NCI-H2029 (cell line): ENCODE results near the gene NT5DC1.
A peak's percentile ranks its signal among the peaks of the same experiment; 100 is the strongest.

ENCODE experiments used
- DNase-seq: peaks from one replicate; lab custom pipeline; 2025; lab: John Stamatoyannopoulos, UW

NT5DC1 gene

GRCh38 chr6:116196841-116197240 lies 96.2 kb downstream of the NT5DC1 start:
- no peak for DNase-seq

DNA sequence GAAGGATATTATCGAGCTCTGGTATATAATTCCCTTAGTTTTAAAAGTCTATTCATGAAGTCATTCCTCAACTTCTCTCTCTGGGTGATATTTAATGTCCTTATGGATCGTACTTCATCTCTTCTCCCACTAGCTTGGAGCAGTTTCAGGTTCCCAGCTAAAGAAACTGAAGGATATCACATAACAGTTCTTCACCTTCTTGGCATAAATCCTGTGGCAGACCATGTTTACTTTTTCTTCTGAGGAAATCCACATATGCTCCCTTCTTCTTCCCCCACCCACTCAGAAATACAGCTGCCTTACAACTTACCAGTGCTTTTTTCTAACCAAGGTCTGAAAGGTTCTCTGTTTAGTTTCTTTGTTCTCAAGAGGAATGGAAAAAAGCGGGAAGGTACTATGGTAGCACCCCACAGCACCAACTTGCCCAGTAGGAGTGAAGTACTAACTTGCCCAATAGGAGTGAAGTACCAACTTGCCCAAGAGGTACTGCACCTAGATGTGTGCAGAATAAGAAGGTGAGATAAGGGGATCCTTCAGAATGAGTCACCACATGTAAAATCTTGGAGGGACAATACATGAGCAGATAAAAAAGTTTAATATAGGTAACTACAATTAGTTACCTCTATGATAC lies 100.1 kb downstream of the NT5DC1 start:
- DNase-seq, result no peak

GRCh38 chr6:116201538-116201937 lies 100.9 kb downstream of the NT5DC1 start:
- no peak for DNase-seq

DNA sequence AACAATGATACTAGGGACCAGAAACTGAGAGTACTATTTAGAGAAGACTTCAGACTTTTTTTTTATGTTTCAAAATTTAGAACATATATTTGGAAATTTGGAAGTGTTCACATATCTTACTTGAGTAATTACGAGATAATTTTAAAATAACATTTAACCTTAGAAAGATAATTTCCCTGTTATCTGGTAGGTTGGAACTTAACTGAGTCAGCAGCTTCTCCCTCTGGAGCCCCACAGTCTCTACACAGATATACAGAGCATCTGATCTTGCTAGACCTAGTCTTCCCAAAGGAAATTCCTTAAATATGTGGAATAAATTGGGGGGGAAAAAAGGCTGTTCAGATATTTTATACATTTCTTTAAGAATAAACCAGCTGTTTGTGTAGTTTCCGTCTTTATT lies 104.6 kb downstream of the NT5DC1 start:
- DNase-seq, result no peak

DNA sequence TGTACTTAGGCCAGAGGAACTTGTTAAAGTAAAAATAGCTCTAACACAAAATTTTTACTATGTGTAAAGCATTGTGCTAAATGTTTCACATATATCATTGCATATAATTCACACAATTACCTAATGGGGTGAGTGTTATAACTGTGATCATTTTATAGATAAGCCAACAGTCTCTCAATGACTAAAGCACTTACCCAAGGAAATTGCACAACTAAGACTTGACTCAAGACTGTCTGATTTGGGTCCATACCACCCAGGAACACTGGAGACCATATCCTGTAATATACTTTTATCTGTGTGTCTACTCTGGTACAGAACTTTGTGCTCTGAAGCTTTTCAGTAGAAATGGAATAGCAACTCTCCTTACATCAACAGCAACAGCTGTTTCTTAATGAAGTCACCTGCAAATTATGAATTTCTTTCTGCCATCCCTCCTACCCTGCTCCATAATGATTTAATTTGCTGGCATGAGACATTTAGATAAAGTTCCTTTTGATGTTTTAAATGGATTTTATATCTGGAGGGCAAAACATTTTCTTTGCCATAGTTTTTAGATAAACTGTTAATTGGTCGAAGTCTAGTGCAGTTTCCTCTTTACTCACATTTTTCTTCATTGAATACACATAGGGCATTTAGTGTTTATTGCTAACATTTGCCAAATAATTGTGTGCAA lies 105.7 kb downstream of the NT5DC1 start:
- DNase-seq, result no peak

- no peak for DNase-seq
Measured at GRCh38 chr6:116208056-116208785, 107.6 kb downstream of the NT5DC1 start.

DNA sequence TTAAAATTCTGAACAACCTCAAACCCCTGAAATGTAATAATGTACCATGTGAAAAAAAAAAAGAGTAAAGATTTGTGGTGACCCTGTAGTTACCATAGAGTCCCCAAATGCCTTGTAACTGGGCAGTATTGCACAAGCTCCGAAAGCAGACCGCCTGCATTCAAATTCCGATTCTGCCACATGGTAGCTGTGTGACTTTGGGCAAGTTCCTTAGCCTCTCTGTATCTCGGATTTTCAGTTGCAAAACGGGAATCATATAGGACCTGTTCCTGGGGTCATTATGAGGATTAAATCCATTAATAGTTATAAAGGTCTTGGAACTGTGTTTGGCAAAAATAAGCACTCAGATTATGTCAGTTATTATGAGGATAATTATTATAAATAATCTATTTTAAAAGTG lies 109.7 kb downstream of the NT5DC1 start:
- no peak for DNase-seq

DNA sequence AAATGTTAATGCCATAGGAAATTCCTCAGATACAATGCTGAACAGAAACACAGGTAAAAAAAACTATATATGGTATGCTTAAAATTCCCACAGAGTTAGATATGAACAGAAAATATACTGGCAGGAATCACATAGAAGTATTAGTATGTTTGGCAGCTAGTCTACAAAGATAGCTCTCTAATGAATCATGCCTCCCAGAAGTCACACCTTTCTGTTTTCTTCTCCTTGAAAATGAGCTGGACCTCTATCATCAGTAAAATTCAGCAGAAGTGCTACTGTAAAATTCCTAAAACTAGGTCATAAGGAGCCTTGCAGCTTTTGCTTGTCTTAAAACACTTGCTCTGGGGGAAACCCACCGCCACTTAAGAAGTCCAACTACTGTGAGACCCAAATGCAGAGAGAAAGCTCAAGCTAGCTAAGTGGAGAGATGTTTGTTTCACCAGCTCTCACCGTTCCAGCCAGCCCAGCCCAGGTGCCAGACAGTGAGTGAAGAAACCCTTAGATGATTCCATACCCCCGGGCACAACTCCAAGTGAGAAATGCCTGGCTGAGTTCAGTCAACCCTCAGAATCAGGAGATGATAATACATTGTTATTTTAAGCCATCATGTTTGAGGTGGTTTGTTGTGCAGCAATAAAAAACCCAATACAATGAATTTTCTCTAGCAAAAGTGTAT lies 110.2 kb downstream of the NT5DC1 start:
- peak; percentile 97 for DNase-seq

DNA sequence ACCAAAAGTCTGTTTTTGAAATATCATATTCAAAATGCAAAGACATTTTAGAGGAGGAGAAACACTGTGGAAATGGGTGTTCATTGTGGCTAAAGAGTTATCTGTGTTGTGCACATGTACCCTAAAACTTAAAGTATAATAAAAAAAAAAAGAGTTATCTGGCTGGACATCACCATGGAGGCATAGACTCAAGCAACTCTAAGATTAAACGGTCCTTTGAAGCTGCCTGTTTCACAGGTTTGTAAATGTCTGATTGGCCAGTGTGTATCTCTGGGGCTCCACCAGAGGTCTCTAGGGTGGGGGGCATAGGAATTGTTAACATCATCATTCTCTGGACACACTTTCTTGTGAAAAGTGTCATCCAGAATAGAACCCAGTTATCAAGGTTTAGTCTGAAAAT lies 114.0 kb downstream of the NT5DC1 start:
- DNase-seq, result no peak

DNA sequence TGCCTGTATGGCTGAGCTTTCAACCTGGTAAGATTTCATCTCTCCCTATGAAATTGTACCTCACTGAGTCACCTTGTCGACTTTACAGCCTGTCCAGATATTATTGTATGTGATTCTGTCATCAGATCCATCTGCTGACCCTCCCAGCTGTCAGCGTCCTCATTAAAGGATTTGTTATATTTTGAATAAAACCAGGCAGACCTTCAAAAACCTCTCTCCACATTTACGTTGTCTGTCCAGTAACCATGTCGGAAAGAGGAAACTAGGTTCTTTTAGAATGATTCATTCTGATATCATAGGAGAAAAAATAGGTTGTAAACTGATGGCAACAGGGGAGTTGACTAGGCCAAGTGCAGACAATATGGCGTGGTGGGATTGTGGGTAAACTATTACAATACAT lies 114.8 kb downstream of the NT5DC1 start:
- no peak for DNase-seq

- peak; percentile 72 for DNase-seq
Measured at GRCh38 chr6:116217069-116217468, 116.4 kb downstream of the NT5DC1 start.

GRCh38 chr6:116218172-116218633 lies 117.5 kb downstream of the NT5DC1 start:
- peak; percentile 76 for DNase-seq

DNA sequence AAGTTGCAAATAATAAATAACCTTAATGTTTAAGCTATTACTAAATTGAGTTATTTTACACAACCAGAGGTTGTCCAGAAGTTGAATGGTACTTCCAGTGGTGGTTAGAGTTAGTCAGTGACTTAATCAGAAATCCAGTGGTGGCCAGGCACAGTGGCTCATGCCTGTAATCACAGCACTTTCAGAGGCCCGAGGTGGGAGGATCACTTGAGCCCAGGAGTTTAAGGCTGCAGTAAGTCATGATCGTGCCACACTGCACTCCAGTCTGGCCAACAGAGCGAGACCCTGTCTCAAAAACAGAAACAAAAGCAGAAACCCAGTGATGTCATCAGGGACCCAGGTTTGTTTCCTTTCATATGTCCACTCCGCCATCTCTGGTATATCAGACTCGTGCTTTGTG lies 118.2 kb downstream of the NT5DC1 start:
- DNase-seq, result no peak

DNA sequence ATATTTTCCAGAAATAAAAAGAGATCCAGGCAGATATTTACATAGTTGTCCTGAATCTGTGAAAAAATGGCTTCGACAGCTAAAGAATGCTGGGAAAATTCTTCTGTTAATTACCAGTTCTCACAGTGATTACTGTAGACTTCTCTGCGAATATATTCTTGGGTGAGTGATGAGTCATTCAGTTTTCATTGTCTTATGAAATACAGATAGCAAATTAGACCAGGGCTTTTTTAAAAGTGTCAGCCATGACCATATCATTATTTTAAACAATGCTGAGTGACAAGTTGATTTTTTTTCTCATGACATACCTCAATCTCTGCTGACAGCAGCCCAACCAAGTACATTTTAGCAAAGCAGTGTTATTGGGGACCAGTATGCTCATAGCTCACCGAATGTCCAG lies 120.4 kb downstream of the NT5DC1 start:
- DNase-seq, result no peak

- DNase-seq, result no peak
Measured at GRCh38 chr6:116221911-116222310, 121.3 kb downstream of the NT5DC1 start.

DNA sequence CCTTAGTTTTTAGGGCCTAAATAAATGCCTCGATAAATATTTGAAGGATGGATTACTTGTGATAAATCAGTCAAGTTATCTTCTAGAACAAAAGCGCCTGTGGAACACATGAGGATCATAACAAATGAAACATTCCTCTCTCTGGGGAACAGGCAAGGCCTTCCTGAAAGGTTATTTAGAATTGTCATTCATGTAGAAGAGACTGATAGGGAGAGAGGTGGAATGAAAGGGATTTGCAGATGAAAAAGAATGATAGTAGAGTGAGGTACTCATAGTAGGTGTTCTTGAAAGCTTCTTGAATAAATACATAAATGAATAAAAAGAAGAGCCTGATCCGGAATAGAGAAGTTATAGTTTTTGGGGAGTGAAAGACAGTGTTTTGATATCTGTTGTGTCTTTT lies 122.7 kb downstream of the NT5DC1 start:
- DNase-seq, result no peak

- peak; percentile 75 for DNase-seq
Measured at GRCh38 chr6:116229287-116229913, 128.7 kb downstream of the NT5DC1 start.

GRCh38 chr6:116234689-116235088 lies 134.0 kb downstream of the NT5DC1 start:
- no peak for DNase-seq

GRCh38 chr6:116238083-116238482 lies 137.4 kb downstream of the NT5DC1 start:
- no peak for DNase-seq

DNA sequence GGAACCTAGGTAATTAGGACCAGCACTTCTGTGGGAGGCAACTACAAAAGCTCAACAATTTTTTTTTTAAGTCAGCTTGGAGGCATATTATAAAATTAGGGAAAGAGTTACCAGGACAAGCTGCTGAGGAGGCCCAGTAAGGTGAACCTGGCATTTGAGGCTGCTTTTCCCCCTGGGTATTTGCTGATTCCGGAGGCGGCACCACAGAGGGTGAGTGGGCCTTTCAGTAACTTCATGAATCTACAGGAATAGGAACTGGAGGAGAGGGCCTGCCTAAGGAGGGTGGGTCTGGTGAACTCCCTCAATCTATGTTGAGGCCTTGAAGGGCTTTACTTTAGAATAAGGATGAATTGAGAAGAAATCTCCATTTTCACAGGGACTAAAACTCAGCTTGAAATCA lies 138.6 kb downstream of the NT5DC1 start:
- no peak for DNase-seq

GRCh38 chr6:116239856-116240255 lies 139.2 kb downstream of the NT5DC1 start:
- DNase-seq, result no peak

DNA sequence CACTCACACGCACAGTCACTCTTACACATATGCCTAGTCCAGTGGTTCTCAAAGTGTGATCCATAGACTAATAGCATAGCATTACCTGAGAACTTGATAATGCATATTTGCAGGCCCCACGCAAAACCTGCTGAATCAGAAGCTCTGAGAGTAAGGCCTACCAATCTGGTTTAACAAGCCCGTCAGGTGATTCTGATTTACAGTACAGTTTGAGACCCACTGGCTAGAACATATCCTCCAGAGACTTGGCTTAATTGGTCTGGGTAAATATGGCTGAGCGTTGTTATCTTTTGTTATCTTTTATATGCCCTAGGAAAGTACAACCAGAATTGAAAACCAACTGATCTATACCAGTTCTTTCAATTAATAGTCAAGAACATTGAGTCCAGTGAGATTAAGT lies 143.6 kb downstream of the NT5DC1 start:
- DNase-seq, result peak; percentile 54
